Endothelial cell of umbilical vein (primary cell): Measurements from ENCODE around the gene GALNT10. TPM values are rescaled to one million over a fixed set of nuclear protein-coding genes. Genes with fewer than 3 reads are reported as not detected.

Source experiments
- BruUV-seq: library from RNA; stranded (reverse); fragments of 400-500 nt; replicated peaks from 2 replicates; lab custom pipeline; 2021; lab: Mats Ljungman, UMichigan
- CTCF ChIA-PET: fragments of 300-600, 350-600 bp; sonication (Branson Sonifier 250); formaldehyde crosslinking; loops from one replicate; lab custom pipeline; 2021; ENCODE audit warnings: antibody characterized with exemption, inconsistent platforms; lab: Charles Lee
- POLR2A ChIA-PET: fragments of 300-600, 350-600 bp; sonication (Branson Sonifier 250); formaldehyde crosslinking; loops from one replicate; lab custom pipeline; 2021; ENCODE audit warnings: antibody characterized with exemption, inconsistent platforms; lab: Charles Lee
- DNase-seq: peaks from one replicate; pipeline ENCODE4 v3.0.0-alpha.2; 2011; ENCODE audit warnings: low read depth, low spot score
- FAIRE-seq: peaks from 2 replicates; lab custom pipeline; 2011; peaks lifted over from hg19 to GRCh38; lab: Jason Lieb, UNC
- H2AFZ ChIP-seq: 2 replicates; pipeline ENCODE4 v1.6.0; 2012; ENCODE audit warnings: low read depth, low read length, control low read depth, inconsistent platforms
- H3K27ac ChIP-seq: 2 replicates; pipeline ENCODE4 v1.5.1; 2011; ENCODE audit warnings: low read depth, mild to moderate bottlenecking, control low read depth, low read length, moderate library complexity; ENCODE audit not compliant: insufficient read depth
- H3K27me3 ChIP-seq, 2 experiments: 2 replicates each; pipeline versions ENCODE4 v1.6.0 to v1.6.1; 2011; ENCODE audit warnings: low read length in 2 of 2, mixed read lengths in 1 of 2; ENCODE audit not compliant: control insufficient read depth in 2 of 2, insufficient read depth in 2 of 2
- H3K36me3 ChIP-seq, 2 experiments: 2 replicates in 1 of 2; 3 replicates in 1 of 2; pipeline ENCODE4 v1.5.1; 2011; ENCODE audit warnings: low read length in 2 of 2, mild to moderate bottlenecking in 1 of 2, moderate library complexity in 1 of 2; ENCODE audit not compliant: control insufficient read depth in 2 of 2, insufficient read depth in 2 of 2; ENCODE audit errors: extremely low read depth in 1 of 2
- H3K4me1 ChIP-seq: 3 replicates; pipeline ENCODE4 v1.5.1; 2011; ENCODE audit warnings: mild to moderate bottlenecking, low read length; ENCODE audit not compliant: control insufficient read depth, insufficient read depth; ENCODE audit errors: extremely low read depth
- H3K4me2 ChIP-seq: 2 replicates; pipeline ENCODE4 v1.6.1; 2011; ENCODE audit warnings: low read length, control low read depth, mixed read lengths; ENCODE audit not compliant: insufficient read depth
- H3K4me3 ChIP-seq, 3 experiments: fragments of 200-600 bp in 1 of 3; sonication (generic), shearing (Covaris generic) in 1 of 3; replicated peaks in 1 of 3; 2 replicates each; pipeline ENCODE4 v1.5.1; 2011 to 2016; ENCODE audit warnings: control low read depth in 3 of 3, low read length in 3 of 3, mild to moderate bottlenecking in 2 of 3, inconsistent platforms in 1 of 3, low read depth in 1 of 3, moderate library complexity in 1 of 3; ENCODE audit not compliant: insufficient read depth in 1 of 3
- H3K79me2 ChIP-seq: 2 replicates; pipeline ENCODE4 v1.6.0; 2012; ENCODE audit warnings: low read length, inconsistent platforms; ENCODE audit not compliant: control insufficient read depth, insufficient read depth
- H3K9ac ChIP-seq: replicated peaks from 2 replicates; pipeline ENCODE3; 2011; ENCODE audit warnings: low read length, control low read depth; ENCODE audit not compliant: insufficient read depth; ENCODE audit errors: extremely low read depth
- H3K9me1 ChIP-seq: replicated peaks from 3 replicates; pipeline ENCODE4 v1.6.0; 2011; ENCODE audit warnings: mild to moderate bottlenecking, low read length; ENCODE audit not compliant: control insufficient read depth, insufficient read depth; ENCODE audit errors: extremely low read depth
- H3K9me3 ChIP-seq: replicated peaks from 2 replicates; pipeline ENCODE4 v1.5.1; 2012; ENCODE audit warnings: low read length, inconsistent platforms; ENCODE audit not compliant: control insufficient read depth, insufficient read depth
- H4K20me1 ChIP-seq: replicated peaks from 2 replicates; pipeline ENCODE3; 2011; ENCODE audit warnings: mild to moderate bottlenecking, low read length; ENCODE audit not compliant: control insufficient read depth, insufficient read depth; ENCODE audit errors: extremely low read depth
- EZH2 ChIP-seq: IDR thresholded peaks from 2 replicates; pipeline ENCODE4 v1.6.1; 2012; ENCODE audit warnings: borderline replicate concordance, low read depth, mild to moderate bottlenecking, moderate library complexity, low read length, inconsistent platforms; ENCODE audit not compliant: severe bottlenecking
- FOS ChIP-seq: IDR thresholded peaks from 2 replicates; pipeline ENCODE4 v1.6.1; 2011; ENCODE audit warnings: mild to moderate bottlenecking, low read length, moderate library complexity, borderline replicate concordance; ENCODE audit not compliant: insufficient read depth
- GATA2 ChIP-seq: IDR thresholded peaks from 2 replicates; pipeline ENCODE4 v1.7.0; 2011; ENCODE audit warnings: low read depth, mild to moderate bottlenecking, moderate library complexity, mixed read lengths, low read length; ENCODE audit not compliant: insufficient read length, insufficient read depth
- JUN ChIP-seq: IDR thresholded peaks from 2 replicates; pipeline ENCODE4 v1.6.1; 2011; ENCODE audit warnings: borderline replicate concordance, low read depth; ENCODE audit not compliant: insufficient read length, insufficient read depth
- POLR2AphosphoS5 ChIP-seq: IDR thresholded peaks from 2 replicates; pipeline ENCODE4 v1.6.1; 2012; ENCODE audit warnings: low read depth, mild to moderate bottlenecking, control low read depth, low read length, moderate library complexity; ENCODE audit not compliant: insufficient read depth
- dilution Hi-C: fragments of 300-500 bp; cut with MboI; formaldehyde crosslinking; loops from one replicate; pipeline ENCODE4 v1.15.0; 2019; ENCODE audit warnings: low sequenced_read_pairs; ENCODE audit not compliant: extremely low pct_ligation_motif_present
- intact Hi-C: fragments of 100-400 bp; cut with micrococcal nuclease; formaldehyde crosslinking; loops from one replicate; pipeline ENCODE4 v1.10.0; 2022
- microRNA counts: library from miRNA; unstranded; fragments of <30 nt; microRNA quantifications from one replicate; lab custom pipeline; 2016
- microRNA-seq: library from miRNA; unstranded; fragments of <30 nt; microRNA quantifications from one replicate; pipeline ENCODE4 v1.2.0, GENCODE V29; 2021; ENCODE audit warnings: borderline number of aligned reads, borderline replicate concordance
- polyA plus RNA-seq, 4 experiments: library from polyadenylated mRNA; depleted of rRNA in 3 of 4; stranded (reverse) in 3 of 4; unstranded in 1 of 4; fragments of >200 nt; gene quantifications; 2 replicates each; pipeline versions ENCODE4 v1.2.1 to v1.2.3, GENCODE V29; 2011 to 2012; ENCODE audit warnings: missing spikeins in 1 of 4
- small RNA-seq: library from RNA; depleted of rRNA; stranded (forward); fragments of <200 nt; gene quantifications from one replicate; pipeline ENCODE3, GENCODE V24; 2012; ENCODE audit warnings: low replicate concordance, low read depth; ENCODE audit not compliant: insufficient read depth, insufficient read length
- total RNA-seq: library from RNA; stranded (reverse); gene quantifications from 2 replicates; pipeline ENCODE4 v1.2.3, GENCODE V29; 2021
- TF ChIP-seq, protein P1 (sequence below): IDR thresholded peaks from 2 replicates; pipeline ENCODE4 v1.6.1; 2011; ENCODE audit not compliant: insufficient read depth, insufficient read length

GALNT10 gene
- total and polyA plus RNA-seq, 2 donors (not counting 3 experiments of a cell fraction or from before 2014, with no cell fraction given) = 70.2 to 77.6 TPM

DNA sequence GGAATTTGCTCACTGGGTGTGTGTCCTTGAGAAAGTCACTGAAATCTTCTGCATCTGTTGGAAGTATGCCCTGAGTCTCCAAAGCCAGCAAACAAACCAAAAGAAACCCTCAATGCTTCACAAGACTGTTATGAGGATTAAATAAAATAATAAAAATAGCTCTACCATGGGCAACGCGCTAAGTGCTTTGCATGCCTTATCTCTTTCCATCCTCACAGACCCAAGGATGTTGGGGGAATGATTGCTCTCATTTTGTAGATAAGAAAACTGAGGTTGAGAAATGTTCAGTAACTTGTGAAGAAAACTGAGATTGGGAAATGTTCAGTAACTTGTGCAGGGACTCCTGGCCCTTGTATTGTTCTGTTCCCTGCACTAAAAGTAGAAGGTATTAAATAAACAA is 279.6 kb downstream of the GALNT10 start:
- no peaks in the 10 kb centered on the region for H3K79me2 ChIP-seq
- no peak overlapping the region for H3K4me2 ChIP-seq
- H3K4me1 ChIP-seq = no peaks in the 10 kb centered on the region
- H4K20me1 ChIP-seq = no peaks in the 10 kb centered on the region
- ChIA-PET POLR2A (no interaction called here), CTCF (interaction anchor here (0.6 to 3.3 kb wide), 4 partner anchors 9 to 170 kb away, joined by 3 to 22 read pairs (median 4); no protein-coding TSS in a partner anchor)
- no peak overlapping the region for H3K9ac ChIP-seq
- no TSS peak for BruUV-seq
- H3K4me3 ChIP-seq = no peak overlapping the region
- H3K9me3 ChIP-seq = no peaks in the 10 kb centered on the region
- peaks cover 54 to 58% of the 10 kb centered on the region in 2 experiments for H3K27me3 ChIP-seq
- intact Hi-C loops (no loop called here), dilution Hi-C loops (no loop called here)
- no peaks in the 10 kb centered on the region for H3K9me1 ChIP-seq
- H3K36me3 ChIP-seq = no peaks in the 10 kb centered on the region
- H2AFZ ChIP-seq = no peak overlapping the region
- TF ChIP-seq FOS = no peak
- TF ChIP-seq POLR2AphosphoS5 = no peak
- TF ChIP-seq GATA2 = no peak
- no peak for TF ChIP-seq EZH2
- no peak for TF ChIP-seq JUN
- TF ChIP-seq, protein P1, sequence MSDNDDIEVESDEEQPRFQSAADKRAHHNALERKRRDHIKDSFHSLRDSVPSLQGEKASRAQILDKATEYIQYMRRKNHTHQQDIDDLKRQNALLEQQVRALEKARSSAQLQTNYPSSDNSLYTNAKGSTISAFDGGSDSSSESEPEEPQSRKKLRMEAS = no peak
- H3K27ac ChIP-seq = no peak overlapping the region
- no peak for FAIRE-seq
- DNase-seq = no peak

MicroRNAs encoded within 50 kb of the gene (microRNA counts, 767-probe panel; counts per million panel counts)
- 723 counts per million, percentile 96 among the panel's probes with 10 or more counts for microRNA hsa-miR-1294 (lab: Ali Mortazavi, UCI)

Small RNAs within 50 kb of the gene (microRNA-seq; reads per million reads assigned to microRNA genes)
- gene MIR1294 = 5.8 reads per million, percentile 15 among the genes with 10 or more reads in this experiment

Small RNAs within 50 kb of the gene (small RNA-seq; reads per million reads assigned to genes)
- gene MIR1294 = 1.1 reads per million
- gene RN7SL655P = not detected

Other genes starting within 250 kb of the GALNT10 start
- 26.6 and 31.3 TPM in 2 replicates for gene FAM114A2, start 151.8 kb upstream of the GALNT10 start, total RNA-seq
- gene FAM114A2, start 151.8 kb upstream of the GALNT10 start, polyA plus RNA-seq = 7.7 and 9.6 TPM in 2 replicates
- 31.7 and 35.3 TPM in 2 replicates for gene MFAP3, start 151.8 kb upstream of the GALNT10 start, total RNA-seq
- 18.2 and 19.5 TPM in 2 replicates for gene MFAP3, start 151.8 kb upstream of the GALNT10 start, polyA plus RNA-seq